Stimulated activated CD4-positive, alpha-beta T cell treated with anti-CD3 and anti-CD28 coated beads, Interleukin-1b, Interleukin-23, amount 100 ng/mL, for 24 hours (primary cell): ENCODE results near the gene EPB41L5.
"Not testable (repeated sequence)": the region's sequence is repeated elsewhere in the genome, so short reads cannot be mapped to it uniquely, and the experiment has no call there.

Experiments
- DNase-seq, 4 experiments: peaks; one replicate each; pipeline ENCODE4 v3.0.0-alpha.2; 2020; ENCODE audit warnings: low read depth in 4 of 4, low spot score in 1 of 4

Gene EPB41L5

GRCh38 chr2:120140866-120141265 lies 128.0 kb downstream of the EPB41L5 start:
- no peak for DNase-seq

- DNase-seq: no peak
Observed at GRCh38 chr2:120141300-120142069, 128.6 kb downstream of the EPB41L5 start.

- no peak for DNase-seq
Observed at GRCh38 chr2:120142528-120143219, 129.8 kb downstream of the EPB41L5 start.

- DNase-seq: no peak
Observed at GRCh38 chr2:120148229-120148628, 135.4 kb downstream of the EPB41L5 start.

- no peak for DNase-seq
Observed at GRCh38 chr2:120148669-120149068, 135.8 kb downstream of the EPB41L5 start.

GRCh38 chr2:120149406-120149805 lies 136.5 kb downstream of the EPB41L5 start:
- no peak for DNase-seq

- no peak for DNase-seq
Observed at GRCh38 chr2:120150040-120150482, 137.2 kb downstream of the EPB41L5 start.

GRCh38 chr2:120155308-120155707 lies 142.4 kb downstream of the EPB41L5 start:
- no peak for DNase-seq

GRCh38 chr2:120158658-120159057 lies 145.8 kb downstream of the EPB41L5 start:
- DNase-seq: not testable (repeated sequence)

GRCh38 chr2:120161190-120161589 lies 148.3 kb downstream of the EPB41L5 start:
- DNase-seq: no peak

GRCh38 chr2:120162716-120163115 lies 149.8 kb downstream of the EPB41L5 start:
- DNase-seq: no peak

GRCh38 chr2:120167272-120167671 lies 154.4 kb downstream of the EPB41L5 start:
- DNase-seq: no peak

GRCh38 chr2:120169020-120169419 lies 156.1 kb downstream of the EPB41L5 start:
- no peak for DNase-seq

- peak in 1 of 4 experiments; percentile 5 for DNase-seq
Observed at GRCh38 chr2:120174963-120175581, 162.2 kb downstream of the EPB41L5 start.

GRCh38 chr2:120176526-120176925 lies 163.6 kb downstream of the EPB41L5 start:
- no peak for DNase-seq

- peak; percentile 36 to 73 (median 61) for DNase-seq
Observed at GRCh38 chr2:120177001-120177621, 164.2 kb downstream of the EPB41L5 start.

- DNase-seq: no peak
Observed at GRCh38 chr2:120177973-120178372, 165.1 kb downstream of the EPB41L5 start.

GRCh38 chr2:120179396-120179795 lies 166.5 kb downstream of the EPB41L5 start:
- no peak for DNase-seq

- DNase-seq: no peak
Observed at GRCh38 chr2:120180066-120180465, 167.2 kb downstream of the EPB41L5 start.

GRCh38 chr2:120182019-120182560 lies 169.2 kb downstream of the EPB41L5 start:
- no peak for DNase-seq

- DNase-seq: no peak
Observed at GRCh38 chr2:120189189-120189588, 176.3 kb downstream of the EPB41L5 start.
